ENCODE data around the gene SCARB2. TPM values are rescaled to one million over a fixed set of nuclear protein-coding genes. Genes with fewer than 3 reads are reported as not detected.

The SCARB2 gene
- total and polyA plus RNA-seq, 4 donors, result 58.2 to 136 (median 73.7) TPM

- Histone ChIP-seq H3K36me3 (ENCODE audit: control insufficient read depth in 4 of 4, insufficient read depth in 3 of 4, low read depth in 1 of 4, low read length in 3 of 4) (no peaks in the 10 kb centered on the region), H3K9me3 (ENCODE audit: control insufficient read depth in 4 of 4, low read length in 3 of 4) (no peaks in the 10 kb centered on the region), H3K27me3 (ENCODE audit: control insufficient read depth in 4 of 4, insufficient read depth in 4 of 4, low read length in 3 of 4) (no peaks in the 10 kb centered on the region), H3K9ac (ENCODE audit: low read depth in 1 of 2, low read length in 2 of 2) (no peak overlapping the region), H3K4me1 (ENCODE audit: control insufficient read depth in 4 of 4, insufficient read depth in 4 of 4, low read length in 3 of 4) (peaks cover 3 to 32% (median 17%) of the 10 kb centered on the region in 4 donors), H3K27ac (ENCODE audit: low read depth in 1 of 2, low read length in 2 of 2) (no peak overlapping the region), H3K4me3 (ENCODE audit: low read depth in 1 of 3, low read length in 3 of 3) (no peak overlapping the region)
- WGBS, result 91% methylated on average over 6 of the region's 6 CpGs
- no peak for DNase-seq (ENCODE audit: low spot score)
- TF ChIP-seq RAD21 (IDR thresholded peaks at IDR 0.05) (no peak), YY1 (IDR thresholded peaks at IDR 0.05) (no peak), TAF1 (conservative IDR thresholded peaks at IDR 0.05) (no peak), EGR1 (IDR thresholded peaks at IDR 0.05; ENCODE audit: low read depth in 2 of 2) (no peak), HNF4A (conservative IDR thresholded peaks at IDR 0.05) (no peak), FOXA1 (IDR thresholded peaks at IDR 0.05) (no peak), GABPA (IDR thresholded peaks at IDR 0.05 in 1 of 2, conservative IDR thresholded peaks at IDR 0.05 in 1 of 2) (no peak), HNF4G (IDR thresholded peaks at IDR 0.05) (no peak)
- TF ChIP-seq, protein P1, sequence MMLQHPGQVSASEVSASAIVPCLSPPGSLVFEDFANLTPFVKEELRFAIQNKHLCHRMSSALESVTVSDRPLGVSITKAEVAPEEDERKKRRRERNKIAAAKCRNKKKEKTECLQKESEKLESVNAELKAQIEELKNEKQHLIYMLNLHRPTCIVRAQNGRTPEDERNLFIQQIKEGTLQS (IDR thresholded peaks at IDR 0.05), result no peak
- TF ChIP-seq, protein P2, sequence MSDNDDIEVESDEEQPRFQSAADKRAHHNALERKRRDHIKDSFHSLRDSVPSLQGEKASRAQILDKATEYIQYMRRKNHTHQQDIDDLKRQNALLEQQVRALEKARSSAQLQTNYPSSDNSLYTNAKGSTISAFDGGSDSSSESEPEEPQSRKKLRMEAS (IDR thresholded peaks at IDR 0.05), result no peak
- TF ChIP-seq, protein P3, sequence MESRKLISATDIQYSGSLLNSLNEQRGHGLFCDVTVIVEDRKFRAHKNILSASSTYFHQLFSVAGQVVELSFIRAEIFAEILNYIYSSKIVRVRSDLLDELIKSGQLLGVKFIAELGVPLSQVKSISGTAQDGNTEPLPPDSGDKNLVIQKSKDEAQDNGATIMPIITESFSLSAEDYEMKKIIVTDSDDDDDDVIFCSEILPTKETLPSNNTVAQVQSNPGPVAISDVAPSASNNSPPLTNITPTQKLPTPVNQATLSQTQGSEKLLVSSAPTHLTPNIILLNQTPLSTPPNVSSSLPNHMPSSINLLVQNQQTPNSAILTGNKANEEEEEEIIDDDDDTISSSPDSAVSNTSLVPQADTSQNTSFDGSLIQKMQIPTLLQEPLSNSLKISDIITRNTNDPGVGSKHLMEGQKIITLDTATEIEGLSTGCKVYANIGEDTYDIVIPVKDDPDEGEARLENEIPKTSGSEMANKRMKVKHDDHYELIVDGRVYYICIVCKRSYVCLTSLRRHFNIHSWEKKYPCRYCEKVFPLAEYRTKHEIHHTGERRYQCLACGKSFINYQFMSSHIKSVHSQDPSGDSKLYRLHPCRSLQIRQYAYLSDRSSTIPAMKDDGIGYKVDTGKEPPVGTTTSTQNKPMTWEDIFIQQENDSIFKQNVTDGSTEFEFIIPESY (IDR thresholded peaks at IDR 0.05), result no peak
Observed at GRCh38 chr4:76256032-76256431, 42.4 kb upstream of the SCARB2 start.

DNA sequence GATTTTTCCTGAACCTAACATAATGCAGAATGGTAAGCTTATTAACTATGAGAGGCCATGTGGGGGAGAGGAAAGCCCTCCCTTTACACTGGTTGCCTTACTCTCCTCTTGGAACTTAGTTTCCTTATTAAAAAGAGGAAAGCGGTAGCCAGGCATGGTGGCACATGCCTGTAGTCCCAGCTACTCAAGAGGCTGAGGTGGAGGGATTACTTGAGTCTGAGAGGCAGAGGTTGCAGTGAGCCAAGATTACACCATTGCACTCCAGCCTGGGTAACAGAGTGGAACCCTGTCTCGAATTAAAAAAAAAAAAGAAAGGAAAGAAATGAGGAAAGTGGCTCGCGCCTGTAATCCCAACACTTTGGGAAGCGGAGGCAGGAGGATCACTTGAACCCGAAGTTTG lies 39.9 kb upstream of the SCARB2 start:
- Histone ChIP-seq H3K27me3 (ENCODE audit: control insufficient read depth in 4 of 4, insufficient read depth in 4 of 4, low read length in 3 of 4) (no peaks in the 10 kb centered on the region), H3K9me3 (ENCODE audit: control insufficient read depth in 4 of 4, low read length in 3 of 4) (no peaks in the 10 kb centered on the region), H3K4me3 (ENCODE audit: low read depth in 1 of 3, low read length in 3 of 3) (no peak overlapping the region), H3K9ac (ENCODE audit: low read depth in 1 of 2, low read length in 2 of 2) (no peak overlapping the region), H3K27ac (ENCODE audit: low read depth in 1 of 2, low read length in 2 of 2) (no peak overlapping the region), H3K36me3 (ENCODE audit: control insufficient read depth in 4 of 4, insufficient read depth in 3 of 4, low read depth in 1 of 4, low read length in 3 of 4) (no peaks in the 10 kb centered on the region), H3K4me1 (ENCODE audit: control insufficient read depth in 4 of 4, insufficient read depth in 4 of 4, low read length in 3 of 4) (peaks cover 4 to 29% (median 17%) of the 10 kb centered on the region in 4 donors)
- no peak for DNase-seq (ENCODE audit: low spot score)
- TF ChIP-seq FOXA1 (IDR thresholded peaks at IDR 0.05) (no peak), EGR1 (IDR thresholded peaks at IDR 0.05; ENCODE audit: low read depth in 2 of 2) (no peak), RAD21 (IDR thresholded peaks at IDR 0.05) (no peak), CTCF (IDR thresholded peaks at IDR 0.05; ENCODE audit: low read depth, low read length, missing input control) (no peak), YY1 (IDR thresholded peaks at IDR 0.05) (no peak), JUND (IDR thresholded peaks at IDR 0.05) (no peak), TAF1 (conservative IDR thresholded peaks at IDR 0.05) (no peak), GABPA (IDR thresholded peaks at IDR 0.05 in 1 of 2, conservative IDR thresholded peaks at IDR 0.05 in 1 of 2) (no peak), FOXA2 (IDR thresholded peaks at IDR 0.05) (no peak), HNF4G (IDR thresholded peaks at IDR 0.05) (no peak), HNF4A (conservative IDR thresholded peaks at IDR 0.05) (no peak), SP1 (IDR thresholded peaks at IDR 0.05) (no peak), NR2F2 (IDR thresholded peaks at IDR 0.05) (no peak)
- TF ChIP-seq, protein P1 (IDR thresholded peaks at IDR 0.05), result no peak
- TF ChIP-seq, protein P4, sequence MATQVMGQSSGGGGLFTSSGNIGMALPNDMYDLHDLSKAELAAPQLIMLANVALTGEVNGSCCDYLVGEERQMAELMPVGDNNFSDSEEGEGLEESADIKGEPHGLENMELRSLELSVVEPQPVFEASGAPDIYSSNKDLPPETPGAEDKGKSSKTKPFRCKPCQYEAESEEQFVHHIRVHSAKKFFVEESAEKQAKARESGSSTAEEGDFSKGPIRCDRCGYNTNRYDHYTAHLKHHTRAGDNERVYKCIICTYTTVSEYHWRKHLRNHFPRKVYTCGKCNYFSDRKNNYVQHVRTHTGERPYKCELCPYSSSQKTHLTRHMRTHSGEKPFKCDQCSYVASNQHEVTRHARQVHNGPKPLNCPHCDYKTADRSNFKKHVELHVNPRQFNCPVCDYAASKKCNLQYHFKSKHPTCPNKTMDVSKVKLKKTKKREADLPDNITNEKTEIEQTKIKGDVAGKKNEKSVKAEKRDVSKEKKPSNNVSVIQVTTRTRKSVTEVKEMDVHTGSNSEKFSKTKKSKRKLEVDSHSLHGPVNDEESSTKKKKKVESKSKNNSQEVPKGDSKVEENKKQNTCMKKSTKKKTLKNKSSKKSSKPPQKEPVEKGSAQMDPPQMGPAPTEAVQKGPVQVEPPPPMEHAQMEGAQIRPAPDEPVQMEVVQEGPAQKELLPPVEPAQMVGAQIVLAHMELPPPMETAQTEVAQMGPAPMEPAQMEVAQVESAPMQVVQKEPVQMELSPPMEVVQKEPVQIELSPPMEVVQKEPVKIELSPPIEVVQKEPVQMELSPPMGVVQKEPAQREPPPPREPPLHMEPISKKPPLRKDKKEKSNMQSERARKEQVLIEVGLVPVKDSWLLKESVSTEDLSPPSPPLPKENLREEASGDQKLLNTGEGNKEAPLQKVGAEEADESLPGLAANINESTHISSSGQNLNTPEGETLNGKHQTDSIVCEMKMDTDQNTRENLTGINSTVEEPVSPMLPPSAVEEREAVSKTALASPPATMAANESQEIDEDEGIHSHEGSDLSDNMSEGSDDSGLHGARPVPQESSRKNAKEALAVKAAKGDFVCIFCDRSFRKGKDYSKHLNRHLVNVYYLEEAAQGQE (IDR thresholded peaks at IDR 0.05), result no peak
- TF ChIP-seq, protein P3 (IDR thresholded peaks at IDR 0.05), result no peak
- TF ChIP-seq, protein P2 (IDR thresholded peaks at IDR 0.05), result no peak
- WGBS, result 82% methylated on average over 6 of the region's 6 CpGs

All from liver (tissue), 9 donors.